ENCODE measurements around the gene SSH3. TPM values are rescaled to one million over a fixed set of nuclear protein-coding genes. Genes with fewer than 3 reads are reported as not detected.

Gene SSH3
- total and polyA plus RNA-seq, 2 of the 4 experiments (the other 2 are of a cell fraction), result 7.3 to 26.7 TPM

- WGBS, 2 experiments (ENCODE audit: extremely low coverage in 2 of 2, insufficient read length in 1 of 2), result no CpG with 5 or more reads among the region's 2 CpGs
- intact Hi-C loops (cut with micrococcal nuclease), result no loop called here
- no peaks in the 10 kb centered on the region for H3K9me3 ChIP-seq (ENCODE audit: control insufficient read depth, insufficient read depth, low read length)
- dilution Hi-C loops (cut with HindIII; ENCODE audit: low sequenced_read_pairs, unreplicated experiment), result no loop called here
- H3K9me1 ChIP-seq (ENCODE audit: insufficient read depth, low read length), result peaks cover 3% of the 10 kb centered on the region; the same call in 1 of the 2 replicates
- H4K8ac ChIP-seq (ENCODE audit: low read depth in 2 of 2, low read length in 2 of 2), result no peak overlapping the region
- ATAC-seq (ENCODE audit: low read depth) (no peak), DNase-seq (no peak)
- no peak overlapping the region for H4K5ac ChIP-seq (ENCODE audit: low read depth, low read length)
- H2BK5ac ChIP-seq (ENCODE audit: low read depth, low read length, poor library complexity, severe bottlenecking), result no peak overlapping the region
- no peak overlapping the region for H2BK20ac ChIP-seq (ENCODE audit: low read depth, low read length)
- H2AK5ac ChIP-seq (ENCODE audit: low read depth, low read length), result no peak overlapping the region
- in situ Hi-C loops (cut with MboI; ENCODE audit: low sequenced_read_pairs), result no loop called here
- H2AFZ ChIP-seq (replicated peaks; ENCODE audit: low read length, poor library complexity), result no peak overlapping the region
- no peak overlapping the region for H3K27ac ChIP-seq (ENCODE audit: insufficient read depth, low read length)
- ChIA-PET POLR2A (ENCODE audit: unreplicated experiment) (no interaction called here), CTCF (interaction anchor here (0.7 kb wide), 2 partner anchors 11 to 62 kb away, joined by 3 read pairs; no protein-coding TSS in a partner anchor)
- TF ChIP-seq CTCF (conservative IDR thresholded peaks at IDR 0.05; ENCODE audit: low read depth, low read length) (no peak), MAZ (IDR thresholded peaks at IDR 0.05; ENCODE audit: borderline replicate concordance, low read depth, low read length) (no peak), USF2 (IDR thresholded peaks at IDR 0.05; ENCODE audit: low read depth, low read length) (no peak), SMC3 (IDR thresholded peaks at IDR 0.05; ENCODE audit: low read depth, low read length) (no peak), RFX5 (IDR thresholded peaks at IDR 0.05; ENCODE audit: low read depth, low read length) (no peak), MXI1 (IDR thresholded peaks at IDR 0.05; ENCODE audit: borderline replicate concordance, low read depth, low read length) (no peak), BHLHE40 (IDR thresholded peaks at IDR 0.05; ENCODE audit: low read depth, low read length) (no peak), POLR2A (IDR thresholded peaks at IDR 0.05; ENCODE audit: low read depth, low read length) (no peak), NFE2L2 (IDR thresholded peaks at IDR 0.05; ENCODE audit: low read depth, low read length) (no peak), FOS (IDR thresholded peaks at IDR 0.05; ENCODE audit: low read depth, low read length) (no peak), CEBPB (IDR thresholded peaks at IDR 0.05; ENCODE audit: low read depth, low read length) (no peak), ELK1 (IDR thresholded peaks at IDR 0.05; ENCODE audit: borderline replicate concordance, low read depth, low read length) (no peak), RAD21 (IDR thresholded peaks at IDR 0.05; ENCODE audit: low read length) (no peak), CHD1 (IDR thresholded peaks at IDR 0.05; ENCODE audit: low read depth, low read length) (no peak), MAFK (IDR thresholded peaks at IDR 0.05; ENCODE audit: low read depth, low read length) (no peak), RCOR1 (IDR thresholded peaks at IDR 0.05; ENCODE audit: insufficient replicate concordance, low read length) (no peak)
- H2BK120ac ChIP-seq (ENCODE audit: low read depth, low read length), result no peak overlapping the region
- no peak overlapping the region for H3K56ac ChIP-seq (ENCODE audit: extremely low read depth, insufficient read depth, low read length)
- H3K4me1 ChIP-seq (ENCODE audit: control insufficient read depth, insufficient read depth, low read length), result 0 out of 2 replicates have a peak, but pooled peaks cover 2% of the 10 kb centered on the region
- H2AK9ac ChIP-seq (replicated peaks; ENCODE audit: low read depth, low read length, poor library complexity), result no peak overlapping the region
- H3K23ac ChIP-seq (ENCODE audit: low read depth, low read length), result no peak overlapping the region
- H3K4me2 ChIP-seq (ENCODE audit: low read depth, low read length), result no peak overlapping the region
- no peak overlapping the region for H4K91ac ChIP-seq (ENCODE audit: insufficient read depth, low read depth, low read length)
- peaks cover 6% of the 10 kb centered on the region; the same call in 1 of the 2 replicates for H4K20me1 ChIP-seq (ENCODE audit: insufficient read depth, low read length)
- no peaks in the 10 kb centered on the region for H3K27me3 ChIP-seq (ENCODE audit: control insufficient read depth, insufficient read depth, low read length)
- BruUV-seq (replicated peaks), result no TSS peak
- no peak overlapping the region for H3K9ac ChIP-seq (ENCODE audit: low read depth, low read length)
- H3K18ac ChIP-seq (ENCODE audit: low read depth, low read length), result no peak overlapping the region
- H2BK15ac ChIP-seq (ENCODE audit: low read depth, low read length), result no peak overlapping the region
- H3K4ac ChIP-seq (ENCODE audit: low read depth, low read length), result no peak overlapping the region
- H3K14ac ChIP-seq (replicated peaks; ENCODE audit: low read depth, low read length), result no peak overlapping the region
- H3K4me3 ChIP-seq (ENCODE audit: insufficient read depth, low read depth, low read length), result no peak overlapping the region
- no peaks in the 10 kb centered on the region; a peak in 1 of 4 replicates for H3K79me1 ChIP-seq (ENCODE audit: low read depth in 1 of 2, low read length in 2 of 2)
- H3K36me3 ChIP-seq (ENCODE audit: control insufficient read depth, insufficient read depth, low read length), result no peaks in the 10 kb centered on the region
Measured at GRCh38 chr11:67320691-67321090, 17.4 kb downstream of the SSH3 start.
